ENCODE results near the gene DNAI2.

Gene DNAI2

GRCh38 chr17:74274060-74274708, at the start of gene DNAI2:
Gene DNAI2, plus strand, starts transcription at chr17:74274234. Its CDS starts 7,584 bp downstream, at chr17:74281818.
- TF ChIP-seq, protein P1, sequence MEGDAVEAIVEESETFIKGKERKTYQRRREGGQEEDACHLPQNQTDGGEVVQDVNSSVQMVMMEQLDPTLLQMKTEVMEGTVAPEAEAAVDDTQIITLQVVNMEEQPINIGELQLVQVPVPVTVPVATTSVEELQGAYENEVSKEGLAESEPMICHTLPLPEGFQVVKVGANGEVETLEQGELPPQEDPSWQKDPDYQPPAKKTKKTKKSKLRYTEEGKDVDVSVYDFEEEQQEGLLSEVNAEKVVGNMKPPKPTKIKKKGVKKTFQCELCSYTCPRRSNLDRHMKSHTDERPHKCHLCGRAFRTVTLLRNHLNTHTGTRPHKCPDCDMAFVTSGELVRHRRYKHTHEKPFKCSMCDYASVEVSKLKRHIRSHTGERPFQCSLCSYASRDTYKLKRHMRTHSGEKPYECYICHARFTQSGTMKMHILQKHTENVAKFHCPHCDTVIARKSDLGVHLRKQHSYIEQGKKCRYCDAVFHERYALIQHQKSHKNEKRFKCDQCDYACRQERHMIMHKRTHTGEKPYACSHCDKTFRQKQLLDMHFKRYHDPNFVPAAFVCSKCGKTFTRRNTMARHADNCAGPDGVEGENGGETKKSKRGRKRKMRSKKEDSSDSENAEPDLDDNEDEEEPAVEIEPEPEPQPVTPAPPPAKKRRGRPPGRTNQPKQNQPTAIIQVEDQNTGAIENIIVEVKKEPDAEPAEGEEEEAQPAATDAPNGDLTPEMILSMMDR (IDR thresholded peaks at IDR 0.05; ENCODE audit: low read length), result no peak
- no peak for TF ChIP-seq EZH2 (IDR thresholded peaks at IDR 0.05; ENCODE audit: borderline replicate concordance, low read length)
- Histone ChIP-seq H2AFZ (ENCODE audit: low read length) (no peak within 1 kb of the TSS), H4K20me1 (ENCODE audit: insufficient read depth, low read length) (no peaks in the 10 kb centered on the region), H3K79me2 (ENCODE audit: insufficient read depth, low read length) (no peaks in the 10 kb centered on the region), H3K4me3 (ENCODE audit: low read depth, low read length, poor library complexity, severe bottlenecking) (no peak within 1 kb of the TSS), H3K9me3 (ENCODE audit: low read length) (no peaks in the 10 kb centered on the region), H3K4me1 (ENCODE audit: insufficient read depth, low read length, severe bottlenecking) (no peaks in the 10 kb centered on the region), H3K9me2 (ENCODE audit: low read depth, low read length) (no peaks in the 10 kb centered on the region), H3K27ac (ENCODE audit: low read depth, low read length, poor library complexity, severe bottlenecking) (no peak within 1 kb of the TSS), H3K36me3 (ENCODE audit: insufficient read depth, low read length) (no peaks in the 10 kb centered on the region), H3F3A (ENCODE audit: insufficient read depth, low read length) (no peaks in the 10 kb centered on the region), H3K9ac (ENCODE audit: low read length) (no peak within 1 kb of the TSS), H3K4me2 (ENCODE audit: low read length) (no peak within 1 kb of the TSS), H3K27me3 (ENCODE audit: insufficient read depth, low read length) (no peaks in the 10 kb centered on the region)

GRCh38 chr17:74224959-74225725, 48.9 kb upstream of the DNAI2 start:
- no peaks in the 10 kb centered on the region for H3K36me3 ChIP-seq (ENCODE audit: insufficient read depth, low read length)
- H3K9ac ChIP-seq (ENCODE audit: low read length), result no peak overlapping the region

DNA sequence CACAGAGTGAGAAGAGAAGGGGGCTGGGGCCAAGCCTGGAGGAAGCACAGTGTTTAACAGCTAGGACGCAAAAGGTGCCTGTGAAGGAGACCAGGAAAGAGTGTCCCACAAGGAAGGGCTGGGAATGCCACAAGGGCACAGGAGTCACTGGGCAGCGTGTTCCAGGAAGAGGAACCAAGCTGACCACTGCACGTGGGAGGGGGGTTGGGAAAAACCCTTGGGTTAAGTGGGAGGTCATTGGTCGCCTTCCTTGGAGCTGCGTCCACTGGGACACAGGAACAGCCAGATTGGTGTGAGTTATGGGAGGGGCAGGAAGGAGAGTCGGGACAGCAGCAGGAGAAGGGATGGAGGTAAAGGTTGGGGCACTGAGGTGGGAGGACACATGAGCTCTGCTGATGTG, 47.8 kb upstream of the DNAI2 start:
- TF ChIP-seq EZH2 (IDR thresholded peaks at IDR 0.05; ENCODE audit: borderline replicate concordance, low read length), result no peak
- TF ChIP-seq, protein P1 (IDR thresholded peaks at IDR 0.05; ENCODE audit: low read length), result no peak
- Histone ChIP-seq H3K9ac (ENCODE audit: low read length) (no peak overlapping the region), H2AFZ (ENCODE audit: low read length) (no peak overlapping the region)

More at GRCh38 chr17:74224959-74225725, 48.9 kb upstream of the DNAI2 start:
- H2AFZ ChIP-seq (ENCODE audit: low read length), result no peak overlapping the region
- H3F3A ChIP-seq (ENCODE audit: insufficient read depth, low read length), result no peaks in the 10 kb centered on the region
- no peak overlapping the region for H3K27ac ChIP-seq (ENCODE audit: low read depth, low read length, poor library complexity, severe bottlenecking)
- no peaks in the 10 kb centered on the region for H3K4me1 ChIP-seq (ENCODE audit: insufficient read depth, low read length, severe bottlenecking)
- no peaks in the 10 kb centered on the region for H3K79me2 ChIP-seq (ENCODE audit: insufficient read depth, low read length)
- no peak overlapping the region for H3K4me2 ChIP-seq (ENCODE audit: low read length)
- no peaks in the 10 kb centered on the region for H3K9me3 ChIP-seq (ENCODE audit: low read length)
- no peak for TF ChIP-seq EZH2 (IDR thresholded peaks at IDR 0.05; ENCODE audit: borderline replicate concordance, low read length)
- TF ChIP-seq, protein P1 (IDR thresholded peaks at IDR 0.05; ENCODE audit: low read length), result no peak
- no peaks in the 10 kb centered on the region for H3K9me2 ChIP-seq (ENCODE audit: low read depth, low read length)
- no peaks in the 10 kb centered on the region for H3K27me3 ChIP-seq (ENCODE audit: insufficient read depth, low read length)
- no peak overlapping the region for H3K4me3 ChIP-seq (ENCODE audit: low read depth, low read length, poor library complexity, severe bottlenecking)
- no peaks in the 10 kb centered on the region for H4K20me1 ChIP-seq (ENCODE audit: insufficient read depth, low read length)

More for the DNA sequence above, 47.8 kb upstream of the DNAI2 start:
- H3K9me2 ChIP-seq (ENCODE audit: low read depth, low read length), result no peaks in the 10 kb centered on the region
- no peaks in the 10 kb centered on the region for H3F3A ChIP-seq (ENCODE audit: insufficient read depth, low read length)
- no peaks in the 10 kb centered on the region for H4K20me1 ChIP-seq (ENCODE audit: insufficient read depth, low read length)
- H3K79me2 ChIP-seq (ENCODE audit: insufficient read depth, low read length), result no peaks in the 10 kb centered on the region
- no peak overlapping the region for H3K27ac ChIP-seq (ENCODE audit: low read depth, low read length, poor library complexity, severe bottlenecking)
- H3K9me3 ChIP-seq (ENCODE audit: low read length), result no peaks in the 10 kb centered on the region
- no peak overlapping the region for H3K4me3 ChIP-seq (ENCODE audit: low read depth, low read length, poor library complexity, severe bottlenecking)
- no peaks in the 10 kb centered on the region for H3K4me1 ChIP-seq (ENCODE audit: insufficient read depth, low read length, severe bottlenecking)
- H3K36me3 ChIP-seq (ENCODE audit: insufficient read depth, low read length), result no peaks in the 10 kb centered on the region
- no peak overlapping the region for H3K4me2 ChIP-seq (ENCODE audit: low read length)
- H3K27me3 ChIP-seq (ENCODE audit: insufficient read depth, low read length), result no peaks in the 10 kb centered on the region
